ENCODE measurements around the gene NKIRAS1.
A peak's percentile ranks its signal among the peaks of the same experiment; 100 is the strongest.
"Not testable (repeated sequence)": the region's sequence is repeated elsewhere in the genome, so short reads cannot be mapped to it uniquely, and the experiment has no call there.

The NKIRAS1 gene

DNA sequence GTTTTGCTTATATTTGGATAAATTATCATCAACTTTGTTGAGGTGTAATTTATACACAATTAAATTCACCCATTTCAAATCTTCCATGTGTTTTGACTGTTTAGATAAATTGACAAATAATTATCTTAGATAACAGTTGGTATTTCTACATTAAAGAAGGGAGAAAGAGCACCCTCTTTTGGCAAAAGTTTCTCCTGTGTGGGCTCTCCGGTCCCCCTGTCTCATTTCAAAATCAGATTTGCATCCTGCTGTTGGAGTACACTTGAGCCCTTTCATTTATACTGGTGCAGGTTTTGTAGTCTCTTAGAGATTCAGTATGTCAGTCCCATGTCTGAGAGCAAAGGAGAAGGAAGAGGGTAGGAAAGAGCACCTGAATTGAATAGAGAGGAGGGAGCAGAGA lies 49.4 kb downstream of the NKIRAS1 start:
- no peak for DNase-seq

DNA sequence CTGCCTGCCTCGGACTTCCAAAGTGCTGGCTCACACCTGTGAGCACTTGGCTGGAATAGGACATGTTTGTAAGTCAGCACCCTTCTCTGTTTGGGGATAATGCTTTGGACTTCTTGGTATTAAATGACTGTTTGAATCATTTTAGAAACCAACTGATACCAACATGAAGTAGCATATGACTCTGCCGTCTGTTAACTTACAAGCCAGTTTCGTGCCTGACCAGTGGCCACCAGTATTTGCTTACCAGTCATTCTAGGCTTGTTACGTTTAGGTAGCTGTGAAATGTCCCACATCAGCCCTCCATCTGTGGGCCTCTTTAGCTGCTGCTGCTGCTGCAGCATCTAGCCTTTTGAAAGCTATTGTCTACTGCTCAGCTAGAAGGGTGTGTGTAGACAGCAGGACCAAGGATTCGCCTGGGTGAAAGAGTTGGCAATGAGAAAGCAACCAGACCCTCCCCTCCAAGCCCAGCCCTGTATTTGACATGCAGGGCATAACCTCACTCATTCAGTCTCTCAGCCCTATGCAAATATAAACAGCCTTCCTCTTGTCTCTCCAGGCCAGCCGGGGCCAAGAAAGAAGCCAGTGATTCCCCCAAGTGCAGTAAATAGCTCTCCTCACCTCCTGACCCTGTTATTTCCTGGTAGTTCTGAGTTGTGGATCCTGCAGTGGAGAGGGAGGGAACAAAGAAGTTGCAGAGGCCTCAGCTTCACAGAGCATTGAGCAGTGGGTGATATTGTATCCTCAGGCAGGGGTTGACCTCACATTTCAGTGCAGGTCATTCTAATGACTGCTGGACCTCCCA lies 51.0 kb downstream of the NKIRAS1 start:
- no peak for DNase-seq

DNA sequence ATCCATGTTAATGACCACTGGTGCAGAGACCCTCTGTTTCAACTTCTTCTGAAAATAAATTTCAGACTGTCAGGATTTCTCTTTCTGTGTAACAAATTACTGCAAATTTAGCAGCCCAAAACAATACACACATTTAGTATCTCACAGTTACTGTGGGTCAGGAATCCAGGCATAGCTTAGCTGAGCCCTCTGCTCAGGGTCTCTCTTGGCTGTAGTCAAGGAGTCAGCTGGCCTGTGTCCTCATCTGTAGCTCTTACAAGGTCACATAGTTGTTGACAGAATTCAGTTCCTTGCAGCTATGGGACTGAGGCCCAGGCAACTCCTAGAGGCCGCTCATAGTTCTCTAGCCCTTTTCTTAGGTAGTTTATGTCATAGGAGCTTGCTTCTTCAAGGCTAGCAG lies 51.9 kb downstream of the NKIRAS1 start:
- no peak for DNase-seq

DNA sequence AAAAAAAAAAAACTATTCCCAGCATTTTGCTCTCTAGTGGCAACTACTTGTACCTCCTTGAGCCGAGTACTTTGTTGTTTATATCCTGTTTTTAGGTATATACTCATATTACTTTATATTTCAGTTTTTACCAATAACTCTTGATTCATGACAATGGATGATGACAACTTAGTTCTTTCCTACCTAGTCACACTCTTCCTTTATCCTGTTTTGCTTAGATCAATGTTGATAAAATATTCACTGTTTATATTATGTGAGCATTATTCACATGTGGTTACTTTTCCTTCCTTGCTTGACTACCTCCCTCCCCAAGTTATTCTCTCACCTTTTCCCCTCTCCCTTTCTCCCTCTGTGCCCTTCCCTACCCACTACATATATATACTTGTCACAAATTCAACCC lies 53.7 kb downstream of the NKIRAS1 start:
- DNase-seq, result no peak

DNA sequence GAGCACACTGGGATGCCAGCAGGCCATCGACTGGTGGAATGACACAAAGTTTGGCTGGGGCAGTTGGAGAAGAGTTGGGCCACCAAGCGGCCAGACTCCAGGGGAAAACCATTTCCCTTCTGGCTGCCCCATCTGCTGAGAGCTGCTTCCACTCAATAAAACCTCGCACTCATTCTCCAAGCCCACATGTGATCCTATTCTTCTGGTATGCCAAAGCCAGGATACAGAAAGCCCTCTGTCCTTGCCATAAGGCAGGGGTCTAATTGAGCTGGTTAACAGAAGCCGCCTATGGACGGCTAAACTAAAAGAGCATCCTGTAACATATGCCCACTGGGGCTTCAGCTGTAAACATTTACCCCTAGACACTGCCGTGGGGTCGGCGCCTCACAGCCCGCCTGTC lies 55.1 kb downstream of the NKIRAS1 start:
- no peak for DNase-seq

DNA sequence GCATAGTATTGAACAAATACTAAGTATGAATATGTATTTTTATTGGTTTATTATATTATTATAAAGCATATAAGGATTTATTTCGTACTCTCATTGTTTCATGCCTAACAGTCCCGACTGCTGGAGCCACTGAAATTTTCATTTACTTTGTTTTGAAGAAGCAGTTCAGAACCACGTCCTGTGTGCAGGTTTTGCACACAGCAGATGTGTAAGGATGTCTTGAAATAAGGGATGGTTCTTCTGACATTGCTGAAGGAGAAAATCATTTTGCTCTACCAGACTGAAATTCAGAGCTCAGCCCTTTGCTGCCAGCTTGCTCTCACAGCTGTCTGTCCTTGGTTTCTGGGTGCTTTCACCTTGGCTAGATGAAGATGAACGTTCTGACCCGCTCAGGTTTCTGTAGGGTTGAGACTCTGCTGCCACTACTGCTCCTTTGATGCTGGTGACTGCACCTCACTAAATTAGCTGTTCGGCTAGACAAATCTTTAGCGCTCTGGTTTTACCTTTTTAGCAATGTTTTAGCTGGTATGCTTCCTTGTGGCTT lies 56.9 kb downstream of the NKIRAS1 start:
- DNase-seq, result no peak

DNA sequence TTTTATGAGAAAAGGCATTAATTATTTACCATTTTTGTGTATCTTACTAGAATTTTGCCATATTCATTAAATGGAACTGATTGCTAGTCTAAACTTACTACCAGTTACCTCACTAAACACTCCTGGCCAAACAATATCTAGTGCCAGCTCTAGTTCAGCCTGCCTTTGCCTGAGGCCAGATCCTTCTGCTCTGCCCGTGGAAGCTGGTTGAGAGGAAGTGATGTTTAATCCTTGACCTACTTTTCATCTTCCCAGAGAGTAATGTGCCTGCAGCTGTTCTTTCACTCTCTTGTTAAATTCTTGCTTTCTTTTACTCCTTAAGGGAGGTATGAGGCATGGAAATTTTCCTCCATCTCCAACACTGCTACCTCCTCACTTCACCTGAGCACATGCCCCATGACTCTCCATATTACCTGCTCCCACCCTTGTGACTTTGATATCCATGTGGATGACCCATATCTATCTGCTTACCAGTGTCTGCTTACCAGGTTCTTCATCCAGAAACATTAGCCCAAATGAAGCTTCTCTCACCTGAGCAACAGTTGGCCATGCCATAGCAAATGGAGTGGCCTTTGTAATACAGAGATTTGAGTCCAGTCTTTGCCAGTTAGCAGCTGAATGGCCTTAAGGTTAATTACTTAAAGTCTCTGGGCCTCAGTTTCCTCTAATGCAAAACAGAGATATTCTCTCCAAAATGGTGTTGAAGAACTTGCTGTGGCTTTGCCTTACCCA lies 57.6 kb downstream of the NKIRAS1 start:
- DNase-seq, result no peak

DNA sequence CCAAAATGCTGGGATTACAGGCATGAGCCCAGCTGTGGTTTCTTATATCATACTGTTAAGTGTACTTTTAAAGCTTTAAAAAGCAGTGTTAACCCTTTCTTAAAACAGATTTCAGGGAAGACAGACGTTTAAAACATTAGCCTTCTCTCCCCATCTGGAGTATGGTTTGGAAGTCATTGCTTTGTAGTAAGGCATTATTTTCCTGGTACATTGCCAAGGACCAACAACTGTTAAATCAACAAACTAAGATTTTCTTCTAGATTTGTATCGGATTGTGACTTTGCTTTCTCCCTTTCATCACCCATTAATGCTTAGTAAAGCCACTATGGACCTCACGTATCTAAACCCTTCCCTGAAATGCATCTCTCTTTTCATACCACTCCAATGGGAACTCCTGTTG lies 60.5 kb downstream of the NKIRAS1 start:
- peak; percentile 30 for DNase-seq

DNA sequence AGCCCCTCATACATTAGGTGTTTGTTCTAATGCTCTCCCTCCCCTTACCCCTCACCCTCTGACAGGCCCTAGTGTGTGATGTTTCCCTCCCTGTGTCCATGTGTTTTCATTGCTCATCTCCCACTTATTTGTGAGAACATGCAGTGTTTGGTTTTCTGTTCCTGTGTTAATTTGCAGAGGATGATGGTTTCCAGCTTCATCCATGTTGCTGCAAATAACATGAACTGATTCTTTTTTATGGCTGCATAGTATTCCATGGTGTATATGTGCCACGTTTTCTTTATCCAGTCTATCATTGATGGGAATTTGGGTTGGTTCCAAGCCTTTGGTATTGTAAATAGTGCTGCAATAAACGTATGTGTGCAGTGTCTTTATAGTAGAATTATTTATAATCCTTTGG lies 67.3 kb downstream of the NKIRAS1 start:
- not testable (repeated sequence) for DNase-seq

DNA sequence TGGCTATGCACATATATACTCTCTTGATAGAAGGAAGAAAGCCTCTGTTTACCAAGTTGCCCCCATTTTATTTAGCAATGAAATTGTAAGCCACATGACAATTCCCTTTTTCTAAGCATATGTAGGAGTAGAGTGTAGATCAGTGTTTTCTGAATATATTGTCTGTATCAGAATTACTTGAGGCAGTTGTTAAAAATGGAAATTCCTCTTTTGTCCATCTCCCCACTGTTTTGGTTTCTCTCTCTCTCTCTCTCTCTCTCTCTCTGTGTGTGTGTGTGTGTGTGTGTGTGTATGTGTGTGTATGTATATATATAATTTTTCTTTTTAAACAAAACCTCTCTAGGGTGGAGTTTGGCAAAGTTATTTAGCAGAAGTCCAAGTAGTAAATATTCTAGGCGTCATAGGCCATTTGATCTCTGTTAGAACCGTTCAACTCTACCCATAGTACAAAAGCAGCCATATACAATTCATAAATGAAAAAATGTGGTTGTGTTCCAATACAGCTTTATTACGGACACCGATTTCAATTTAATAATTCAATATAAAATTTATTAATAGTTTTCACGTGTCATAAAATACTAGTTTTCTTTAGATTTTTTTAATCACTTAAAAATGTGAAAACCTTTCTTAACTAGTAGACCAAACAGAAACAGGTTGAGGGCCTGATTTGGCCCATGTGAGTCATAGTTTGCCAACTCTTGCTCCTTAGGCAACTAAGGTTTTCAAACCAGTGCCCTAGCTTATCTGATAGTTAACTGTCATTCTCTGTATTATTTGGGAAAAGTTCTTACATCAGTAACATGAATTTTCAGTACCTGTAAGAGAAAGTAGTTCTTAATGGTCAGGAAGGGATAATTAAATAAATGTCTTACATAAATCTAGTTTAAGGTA lies 71.2 kb downstream of the NKIRAS1 start:
- DNase-seq, result no peak

DNA sequence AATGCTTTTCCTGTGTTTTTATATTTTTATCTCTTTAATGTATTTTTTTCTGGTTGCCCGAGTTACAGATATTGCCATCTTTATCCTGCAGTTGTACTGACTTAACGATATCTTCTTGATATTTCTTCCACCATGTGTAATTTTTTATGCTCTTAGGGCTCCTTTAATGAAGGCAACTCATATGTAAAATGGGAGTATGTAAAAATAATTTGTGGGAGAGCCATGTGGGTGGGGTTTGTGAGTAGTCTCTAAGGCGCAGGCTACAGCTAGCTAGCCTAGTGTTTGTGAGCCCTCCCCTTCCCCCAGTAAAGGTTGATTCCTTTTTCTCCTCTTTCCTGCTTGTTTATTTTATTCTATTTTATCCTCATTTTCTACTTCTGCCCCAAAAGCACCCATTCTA lies 72.9 kb downstream of the NKIRAS1 start:
- no peak for DNase-seq
